CD4-positive, alpha-beta memory T cell (primary cell): ENCODE results near the gene GHRH. TPM values are rescaled to one million over a fixed set of nuclear protein-coding genes. Genes with fewer than 3 reads are reported as not detected.

Experiments used
- CTCF ChIA-PET: fragments of 350-600 bp; sonication (Branson Sonifier 250); formaldehyde crosslinking; loops from one replicate; lab custom pipeline; 2021; ENCODE audit warnings: inconsistent platforms; ENCODE audit not compliant: partially characterized antibody; lab: Charles Lee
- POLR2A ChIA-PET: fragments of 350-600 bp; sonication (Branson Sonifier 250); formaldehyde crosslinking; loops from one replicate; lab custom pipeline; 2021; ENCODE audit not compliant: partially characterized antibody; lab: Charles Lee
- DNase-seq, 5 donors: peaks; one replicate each; pipeline versions ENCODE4 v3.0.0 to v3.0.0-alpha.2; 2020 to 2022; ENCODE audit warnings: mixed read lengths in 1 of 5
- H3K27ac ChIP-seq: one replicate; pipeline ENCODE4 v1.7.0; 2013; ENCODE audit warnings: low read depth, low read length
- H3K27me3 ChIP-seq: 2 replicates; pipeline ENCODE4 v1.7.0; 2013; ENCODE audit warnings: mild to moderate bottlenecking, low read length, moderate library complexity; ENCODE audit not compliant: insufficient read depth
- H3K36me3 ChIP-seq: 2 replicates; pipeline ENCODE4 v1.7.0; 2013; ENCODE audit warnings: mild to moderate bottlenecking, low read length, moderate library complexity; ENCODE audit not compliant: insufficient read depth
- H3K4me1 ChIP-seq: 2 replicates; pipeline ENCODE4 v1.7.0; 2013; ENCODE audit warnings: mild to moderate bottlenecking, low read length, moderate library complexity; ENCODE audit not compliant: insufficient read depth
- H3K4me3 ChIP-seq, 2 donors: one replicate each; pipeline ENCODE4 v1.7.0; 2013; ENCODE audit warnings: low read length in 2 of 2, mild to moderate bottlenecking in 1 of 2
- H3K9me3 ChIP-seq, 2 donors: one replicate each; pipeline ENCODE4 v1.7.0; 2013; ENCODE audit warnings: low read length in 2 of 2, control low read depth in 1 of 2; ENCODE audit not compliant: control insufficient read depth in 1 of 2
- H3K27ac Mint-ChIP-seq, 7 donors: one replicate each; pipeline ENCODE4 v1.8.0; 2020 to 2021; ENCODE audit warnings: mixed read lengths in 7 of 7, mild to moderate bottlenecking in 6 of 7, inconsistent platforms in 3 of 7, moderate library complexity in 3 of 7
- H3K27me3 Mint-ChIP-seq, 2 donors: one replicate each; pipeline ENCODE4 v1.8.0; 2020 to 2021; ENCODE audit warnings: mixed read lengths in 2 of 2
- H3K36me3 Mint-ChIP-seq, 2 donors: one replicate each; pipeline ENCODE4 v1.8.0; 2020 to 2021; ENCODE audit warnings: mixed read lengths in 2 of 2, inconsistent platforms in 1 of 2, mild to moderate bottlenecking in 1 of 2
- H3K4me1 Mint-ChIP-seq, 4 donors: one replicate each; pipeline ENCODE4 v1.8.0; 2020 to 2021; ENCODE audit warnings: mixed read lengths in 4 of 4, mild to moderate bottlenecking in 1 of 4
- H3K4me3 Mint-ChIP-seq, 8 donors: one replicate each; pipeline ENCODE4 v1.8.0; 2020 to 2021; ENCODE audit warnings: mixed read lengths in 8 of 8, mild to moderate bottlenecking in 7 of 8, moderate library complexity in 6 of 8, inconsistent platforms in 3 of 8
- H3K9me3 Mint-ChIP-seq, 8 donors: one replicate each; pipeline ENCODE4 v1.8.0; 2020 to 2021; ENCODE audit warnings: mixed read lengths in 8 of 8, mild to moderate bottlenecking in 5 of 8, inconsistent platforms in 3 of 8, moderate library complexity in 1 of 8
- intact Hi-C: fragments of 100-400 bp; cut with micrococcal nuclease; formaldehyde crosslinking; loops from one replicate; pipeline ENCODE4 v1.15.1; 2023
- polyA plus RNA-seq, 2 donors: library from polyadenylated mRNA; unstranded; fragments of 300-500 nt; fragmentation: Illumina TruSeq; gene quantifications; one replicate each; pipeline ENCODE4 v1.2.3, GENCODE V29; 2021
- total RNA-seq, 2 experiments: library from RNA; stranded (reverse); gene quantifications; one replicate each; pipeline ENCODE4 v1.2.3, GENCODE V29; 2021

GHRH gene
- total and polyA plus RNA-seq, 4 experiments from 2014 or later, result not detected

DNA sequence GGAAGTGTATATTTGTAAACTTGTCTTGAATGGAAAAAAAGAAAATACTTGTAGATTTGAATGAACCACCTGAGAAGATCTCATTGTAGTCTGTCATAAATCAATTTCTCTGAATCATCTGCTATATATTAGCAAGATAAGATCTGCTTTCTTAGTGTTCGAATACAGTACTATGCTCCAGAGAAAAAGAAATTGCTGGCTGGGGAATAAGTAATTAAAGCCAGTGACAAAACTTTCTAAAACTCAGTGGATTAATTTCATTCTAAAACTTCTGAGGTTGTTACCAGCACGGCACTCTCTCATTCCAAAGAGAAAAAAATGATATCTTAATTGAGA is 59.8 kb downstream of the GHRH start:
- Histone ChIP-seq H3K9me3 (no peaks in the 10 kb centered on the region), H3K27me3 (no peaks in the 10 kb centered on the region), H3K4me3 (no peak overlapping the region), H3K27ac (no peak overlapping the region), H3K4me1 (peaks cover 4% of the 10 kb centered on the region), H3K36me3 (peaks cover 74% of the 10 kb centered on the region)
- Mint-ChIP-seq H3K36me3 (peaks cover 60 to 81% of the 10 kb centered on the region in 2 donors), H3K4me1 (peaks cover 10 to 24% (median 13%) of the 10 kb centered on the region in 4 donors), H3K4me3 (no peak overlapping the region), H3K9me3 (no peaks in the 10 kb centered on the region), H3K27ac (no peak overlapping the region), H3K27me3 (no peaks in the 10 kb centered on the region)
- no peak for DNase-seq
- ChIA-PET POLR2A (no interaction called here), CTCF (interaction anchor here (0.7 to 1.7 kb wide), 9 partner anchors 10 to 334 kb away, joined by 3 to 10 read pairs (median 4); partner anchors contain the start of gene BLCAP)
- intact Hi-C loops, result loop anchor here (1.0 kb wide), 1 partner anchor 333 kb away; no protein-coding TSS in a partner anchor

Other genes starting within 250 kb of the GHRH start
- gene RBL1, start 165.8 kb downstream of the GHRH start, total RNA-seq, result 10 to 100 TPM; 29.9 to 39.6 TPM
- gene RBL1, start 165.8 kb downstream of the GHRH start, polyA plus RNA-seq, result 10 to 100 TPM in 1 of 2 donors, 1 to 10 TPM in 1; 7.0 to 16.6 TPM
- gene RPN2, start 82.5 kb downstream of the GHRH start, total RNA-seq, result 100 to 1,000 TPM; 125 to 127 TPM
- 100 to 1,000 TPM; 257 to 349 TPM for gene RPN2, start 82.5 kb downstream of the GHRH start, polyA plus RNA-seq
- 1 to 10 TPM; 1.4 to 1.5 TPM for gene MROH8, start 82.3 kb downstream of the GHRH start, total RNA-seq
- gene MROH8, start 82.3 kb downstream of the GHRH start, polyA plus RNA-seq, result 1 to 10 TPM in 1 of 2 donors, under 1 TPM in 1; 1.00 to 1.5 TPM
- 10 to 100 TPM; 11.1 to 11.9 TPM for gene MANBAL, start 27.8 kb upstream of the GHRH start, total RNA-seq
- 10 to 100 TPM; 18.6 to 25.3 TPM for gene MANBAL, start 27.8 kb upstream of the GHRH start, polyA plus RNA-seq
- gene SRC, start 84.3 kb upstream of the GHRH start, total RNA-seq, result 1 to 10 TPM; 4.1 to 4.5 TPM
- under 1 TPM; 0.32 to 0.50 TPM for gene SRC, start 84.3 kb upstream of the GHRH start, polyA plus RNA-seq